ENCODE measurements around the gene PDCD1LG2.

The PDCD1LG2 gene

GRCh38 chr9:5499889-5500398, 10.4 kb upstream of the PDCD1LG2 start:
- DNase-seq (ENCODE audit: low spot score) = no peak
- TF ChIP-seq CTCF (IDR thresholded peaks at IDR 0.05; ENCODE audit: extremely low read depth, missing control alignments) = no peak

DNA sequence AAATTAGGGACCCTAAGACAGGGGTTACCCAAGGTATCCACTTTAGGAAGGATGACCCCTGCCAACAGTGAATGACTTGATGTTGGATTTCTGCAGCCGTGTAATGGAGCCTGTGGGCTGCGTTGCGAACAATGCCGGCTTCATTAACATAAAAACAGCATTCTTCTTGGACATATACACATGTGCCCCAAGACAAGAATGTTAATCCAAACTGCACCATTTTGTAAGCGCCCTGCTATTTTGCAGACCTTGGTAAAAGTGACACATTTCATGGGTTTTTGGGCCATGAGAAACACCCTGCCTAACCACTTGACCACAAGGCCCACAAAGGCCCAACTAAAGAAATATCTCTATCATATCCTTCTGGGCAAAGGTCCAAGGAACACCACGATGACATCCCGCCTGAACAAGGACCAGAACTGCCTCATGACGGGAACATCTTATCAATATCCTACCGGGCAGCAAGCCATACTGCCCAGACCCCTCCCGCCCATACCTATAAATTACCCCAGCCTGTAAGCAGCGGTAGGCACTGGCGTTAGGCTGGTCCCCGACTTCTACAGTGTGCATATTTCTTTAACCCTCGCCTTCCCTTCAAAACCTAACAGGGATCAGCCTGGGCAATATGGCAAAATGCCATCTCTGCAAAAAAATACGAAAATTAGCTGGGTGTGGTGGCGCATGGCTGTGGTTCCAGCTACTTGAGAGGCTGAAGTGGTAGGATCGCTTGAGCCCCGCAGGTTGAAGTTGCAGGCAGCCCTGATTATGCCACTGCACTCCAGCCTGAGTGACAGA, 9.7 kb upstream of the PDCD1LG2 start:
- DNase-seq (ENCODE audit: low spot score) = no peak
- no peak for TF ChIP-seq CTCF (IDR thresholded peaks at IDR 0.05; ENCODE audit: extremely low read depth, missing control alignments)

DNA sequence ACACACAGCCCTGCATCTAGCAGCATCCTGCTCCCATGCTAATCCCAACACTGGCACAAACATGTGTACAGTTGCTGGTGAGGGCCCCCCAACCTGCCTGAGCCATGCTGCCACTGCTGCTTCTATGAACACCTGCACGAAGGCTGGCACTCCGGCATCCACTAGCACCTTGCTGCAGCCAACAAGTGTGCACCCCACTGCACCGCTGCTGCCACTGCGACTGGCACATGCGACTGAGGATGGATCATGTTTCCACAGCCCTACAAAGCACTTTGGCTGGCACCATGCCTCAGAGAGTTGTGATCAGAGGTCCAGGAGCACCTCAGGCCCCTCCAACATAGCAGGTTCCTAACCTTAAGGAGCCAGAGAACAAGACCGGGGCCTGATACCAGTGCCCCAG, 7.8 kb upstream of the PDCD1LG2 start:
- TF ChIP-seq CTCF (IDR thresholded peaks at IDR 0.05; ENCODE audit: extremely low read depth, missing control alignments) = no peak
- no peak for DNase-seq (ENCODE audit: low spot score)

DNA sequence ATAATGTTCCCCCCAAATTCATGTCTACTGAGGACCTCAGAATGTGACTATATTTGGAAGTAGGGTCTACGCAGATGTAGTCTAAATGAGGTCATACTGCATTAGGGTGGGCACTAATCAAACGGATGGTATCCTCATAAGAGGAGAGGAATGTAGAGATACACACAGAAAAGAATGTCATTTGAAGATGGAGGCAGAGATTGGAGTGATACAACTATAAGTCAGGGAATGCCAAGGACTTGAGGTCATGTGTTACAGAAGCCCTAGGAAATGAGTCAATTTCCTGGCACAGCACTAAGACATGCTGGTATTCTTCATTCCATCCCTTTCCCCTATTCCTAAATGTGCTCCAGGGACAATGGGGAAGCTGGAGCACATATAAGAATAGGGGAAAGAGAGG, 758 bp upstream of the PDCD1LG2 start:
- no peak for TF ChIP-seq CTCF (IDR thresholded peaks at IDR 0.05; ENCODE audit: extremely low read depth, missing control alignments)
- DNase-seq (ENCODE audit: low spot score) = no peak

GRCh38 chr9:5510989-5511388, 658 bp downstream of the PDCD1LG2 start:
- no peak for TF ChIP-seq CTCF (IDR thresholded peaks at IDR 0.05; ENCODE audit: extremely low read depth, missing control alignments)
- DNase-seq (ENCODE audit: low spot score) = no peak

DNA sequence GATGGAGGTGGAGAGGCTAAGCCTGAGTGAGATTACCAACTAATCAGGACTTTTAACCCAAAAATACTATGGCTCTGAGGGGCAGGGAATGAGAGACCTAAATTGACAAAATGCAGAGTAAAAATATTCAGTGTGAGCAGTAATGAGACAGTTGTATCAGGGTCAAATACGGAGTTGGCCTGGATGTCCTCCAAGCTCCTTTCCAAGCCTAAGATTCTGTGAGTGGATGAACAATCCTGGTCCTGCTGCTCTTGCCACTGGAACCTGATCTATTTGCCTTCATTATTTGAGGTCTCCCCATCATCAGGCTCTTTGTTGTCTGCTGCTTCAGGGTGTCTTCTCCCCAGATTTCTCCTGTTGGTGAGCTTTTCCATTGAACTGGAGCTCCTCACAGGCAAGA, 1.1 kb downstream of the PDCD1LG2 start:
- no peak for TF ChIP-seq CTCF (IDR thresholded peaks at IDR 0.05; ENCODE audit: extremely low read depth, missing control alignments)
- DNase-seq (ENCODE audit: low spot score) = no peak

GRCh38 chr9:5511935-5512580, 1.7 kb downstream of the PDCD1LG2 start:
- no peak for TF ChIP-seq CTCF (IDR thresholded peaks at IDR 0.05; ENCODE audit: extremely low read depth, missing control alignments)
- no peak for DNase-seq (ENCODE audit: low spot score)
